Hematopoietic multipotent progenitor cell (in vitro differentiated cells): Measurements from ENCODE around the gene EFHB. TPM values are rescaled to one million over a fixed set of nuclear protein-coding genes. Genes with fewer than 3 reads are reported as not detected.
"Not testable (repeated sequence)": the region's sequence is repeated elsewhere in the genome, so short reads cannot be mapped to it uniquely, and the experiment has no call there.

Experiments used
- DNase-seq, 3 donors: peaks; one replicate each; pipeline ENCODE4 v3.0.0-alpha.2; 2011 to 2015; ENCODE audit warnings: low read depth in 2 of 3, low spot score in 2 of 3
- total RNA-seq: library from RNA; depleted of rRNA; stranded (reverse); fragments of >200 nt; gene quantifications from one replicate; pipeline ENCODE4 v1.2.3, GENCODE V29; 2012

The EFHB gene, protein sequence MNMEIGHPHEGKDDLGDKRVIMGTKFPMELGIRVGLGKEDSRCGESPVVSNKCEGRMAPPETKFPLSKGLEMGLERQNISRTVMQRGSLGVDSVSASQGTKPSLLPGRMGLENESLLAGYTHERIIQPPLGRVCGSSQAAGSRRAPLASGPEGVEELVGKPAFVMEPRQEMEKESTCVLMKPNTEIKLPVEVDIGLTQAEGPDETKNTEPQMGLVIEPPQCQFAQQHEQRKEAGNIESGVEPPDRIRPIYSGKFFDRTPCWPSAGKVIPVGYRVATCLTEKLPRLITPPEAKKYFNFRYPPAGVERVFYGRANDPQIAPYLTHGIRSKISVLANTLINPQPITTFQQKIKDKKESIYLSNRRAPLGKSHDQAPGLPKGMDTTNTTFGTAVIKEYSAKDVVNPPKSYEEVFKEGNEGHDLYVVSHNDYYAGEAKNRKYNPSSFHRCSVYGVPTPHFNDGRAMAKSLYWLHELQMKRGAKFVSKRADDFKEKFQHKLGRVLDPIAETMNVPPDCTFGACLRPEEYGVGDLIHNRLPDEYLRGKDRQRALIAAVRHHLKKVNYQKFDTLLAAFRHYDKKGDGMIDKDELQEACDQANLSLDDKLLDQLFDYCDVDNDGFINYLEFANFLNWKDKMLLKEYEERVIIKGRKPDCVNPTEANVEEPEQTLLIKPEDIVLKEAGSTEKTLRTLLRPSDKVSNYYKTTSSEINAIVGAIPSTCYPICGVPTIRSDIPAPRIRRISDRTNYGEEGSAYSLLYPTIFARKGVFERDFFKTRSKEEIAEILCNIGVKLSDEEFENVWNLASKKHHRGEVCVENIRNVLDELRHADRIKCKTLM
- total RNA-seq: not detected

DNA sequence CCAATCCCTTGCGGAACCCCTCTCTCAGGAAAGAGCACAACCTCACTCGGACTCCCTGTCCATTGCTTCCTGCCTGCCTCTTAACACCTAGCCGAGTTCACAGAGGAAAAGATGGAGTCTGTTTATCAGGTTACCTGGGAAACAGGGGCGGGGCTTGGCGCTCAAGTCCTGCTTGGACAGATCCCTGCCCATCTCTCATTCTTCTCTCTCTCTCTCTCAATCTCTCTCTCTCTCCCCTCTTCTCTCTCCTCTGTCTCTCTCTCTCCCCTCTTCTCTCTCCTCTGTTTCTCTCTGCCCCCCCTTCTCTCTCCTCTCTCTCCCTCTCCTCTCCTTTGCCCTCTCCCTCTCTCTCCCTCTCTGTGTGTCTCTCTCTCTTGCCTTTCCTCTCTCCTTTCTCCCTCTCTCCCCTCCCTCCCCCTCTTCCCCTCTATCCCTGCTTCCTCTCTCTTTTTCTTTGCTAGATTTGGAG, at the start of gene EFHB:
TSS of gene EFHB (minus strand) at position 120 of the 469 bp plus-strand sequence. CDS start 199 bp downstream, outside the sequence.
- DNase-seq: peak in 2 of 3 donors; percentile 14 to 34

DNA sequence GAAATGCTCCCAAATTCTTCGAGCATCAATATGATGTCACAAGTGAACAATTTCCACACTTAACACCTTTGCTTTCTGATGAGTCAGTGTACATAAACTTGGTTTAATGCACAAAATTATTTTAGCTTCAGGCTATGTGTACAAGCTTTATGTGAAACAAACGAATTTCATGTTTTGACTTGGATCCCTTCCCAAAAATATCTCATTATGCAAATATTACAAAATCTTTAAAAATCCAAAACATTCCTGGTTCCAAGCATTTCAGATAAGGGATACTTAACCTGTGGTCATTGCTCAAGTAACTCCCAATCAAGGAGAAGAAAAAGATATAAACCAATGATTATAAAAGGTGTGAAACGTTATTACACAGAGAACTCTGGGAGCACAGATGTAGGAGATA, 38.0 kb upstream of the EFHB start:
- DNase-seq: no peak

- DNase-seq: no peak
These were observed 36.3 kb upstream of the EFHB start for GRCh38 chr3:19970327-19970726.

GRCh38 chr3:19967812-19968211, 33.8 kb upstream of the EFHB start:
- DNase-seq: no peak

GRCh38 chr3:19967208-19967607, 33.2 kb upstream of the EFHB start:
- DNase-seq: no peak

DNA sequence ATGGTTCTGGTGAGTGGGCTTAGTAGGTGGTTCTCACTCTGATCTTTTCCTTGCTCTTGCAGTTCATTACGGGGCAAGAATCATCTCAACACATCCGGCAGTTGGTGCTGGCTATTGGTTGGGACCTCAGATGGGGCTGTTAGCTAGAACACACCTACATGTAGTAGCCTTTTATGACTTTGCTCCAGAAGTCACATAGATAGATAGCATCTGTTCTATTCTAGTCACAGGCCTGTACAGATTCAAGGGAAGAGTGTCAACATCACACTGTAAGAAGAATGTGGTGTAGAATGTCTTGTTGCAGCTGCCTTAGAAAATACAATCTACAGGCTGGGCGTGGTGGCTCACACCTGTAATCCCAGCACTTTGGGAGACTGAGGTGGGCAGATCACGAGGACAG, 27.9 kb upstream of the EFHB start:
- no peak for DNase-seq

- no peak for DNase-seq
These were observed 26.7 kb upstream of the EFHB start for GRCh38 chr3:19960696-19961095.

DNA sequence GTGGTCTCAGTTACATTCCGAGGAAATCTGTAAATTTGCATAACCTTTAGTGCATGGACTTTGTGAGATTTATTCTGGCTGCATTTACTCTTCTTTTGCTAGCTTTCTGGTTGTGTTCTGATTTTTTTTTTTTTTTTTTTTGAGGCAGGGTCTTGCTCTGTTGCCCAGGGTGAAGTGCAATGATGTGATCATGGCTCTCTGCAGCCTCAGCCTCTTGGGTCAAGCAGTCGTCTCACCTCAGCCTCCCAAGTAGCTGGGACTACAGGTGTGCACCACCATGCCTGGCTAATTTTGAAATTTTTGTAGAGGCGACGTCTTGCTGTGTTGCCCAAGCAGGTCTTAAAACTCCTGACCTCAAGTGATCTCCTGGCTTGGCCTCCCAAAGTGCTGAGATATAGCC, 25.5 kb upstream of the EFHB start:
- DNase-seq: no peak

DNA sequence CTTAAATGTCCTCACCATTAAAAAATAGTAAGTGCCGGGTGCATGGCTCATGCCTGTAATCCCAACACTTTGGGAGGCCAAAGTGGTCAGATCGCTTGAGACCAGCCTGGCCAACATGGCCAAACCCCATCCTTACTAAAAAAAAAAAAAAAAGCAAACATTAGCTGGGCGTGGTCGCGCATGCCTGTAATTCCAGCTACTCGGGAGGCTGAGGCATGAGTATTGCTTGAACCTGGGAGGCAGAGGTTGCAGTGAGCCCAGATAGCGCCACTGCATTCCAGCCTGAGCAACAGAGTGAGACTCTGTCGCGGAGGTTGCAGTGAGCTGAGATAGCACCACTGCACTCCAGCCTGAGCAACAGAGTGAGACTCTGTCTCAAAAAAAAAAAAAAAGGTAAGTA, 23.3 kb upstream of the EFHB start:
- not testable (repeated sequence) for DNase-seq

- no peak for DNase-seq
These were observed 20.7 kb upstream of the EFHB start for GRCh38 chr3:19954676-19955075.

DNA sequence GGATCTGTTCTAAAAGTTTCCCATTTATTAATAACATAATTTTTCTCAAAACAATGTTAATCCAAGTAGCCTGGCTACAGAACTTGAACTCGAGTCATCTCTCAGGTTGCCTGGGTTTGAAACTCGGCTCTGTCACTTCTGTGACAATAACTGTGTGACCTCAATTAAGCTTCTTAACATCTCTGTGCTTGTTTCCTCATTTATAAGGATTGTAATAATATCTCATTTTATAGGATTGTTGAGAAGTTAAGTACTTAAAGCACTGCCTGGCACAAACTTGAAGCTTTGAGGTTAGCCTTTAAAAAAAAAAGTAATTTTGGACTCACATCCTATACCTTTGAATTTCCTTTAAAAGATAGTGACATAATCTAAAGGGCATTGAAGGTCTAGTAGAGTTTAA, 16.3 kb upstream of the EFHB start:
- DNase-seq: no peak

GRCh38 chr3:19948226-19948591, 14.2 kb upstream of the EFHB start:
- DNase-seq: no peak

- DNase-seq: peak; percentile 36 to 49 (median 46)
These were observed 13.7 kb upstream of the EFHB start for GRCh38 chr3:19947549-19948225.

DNA sequence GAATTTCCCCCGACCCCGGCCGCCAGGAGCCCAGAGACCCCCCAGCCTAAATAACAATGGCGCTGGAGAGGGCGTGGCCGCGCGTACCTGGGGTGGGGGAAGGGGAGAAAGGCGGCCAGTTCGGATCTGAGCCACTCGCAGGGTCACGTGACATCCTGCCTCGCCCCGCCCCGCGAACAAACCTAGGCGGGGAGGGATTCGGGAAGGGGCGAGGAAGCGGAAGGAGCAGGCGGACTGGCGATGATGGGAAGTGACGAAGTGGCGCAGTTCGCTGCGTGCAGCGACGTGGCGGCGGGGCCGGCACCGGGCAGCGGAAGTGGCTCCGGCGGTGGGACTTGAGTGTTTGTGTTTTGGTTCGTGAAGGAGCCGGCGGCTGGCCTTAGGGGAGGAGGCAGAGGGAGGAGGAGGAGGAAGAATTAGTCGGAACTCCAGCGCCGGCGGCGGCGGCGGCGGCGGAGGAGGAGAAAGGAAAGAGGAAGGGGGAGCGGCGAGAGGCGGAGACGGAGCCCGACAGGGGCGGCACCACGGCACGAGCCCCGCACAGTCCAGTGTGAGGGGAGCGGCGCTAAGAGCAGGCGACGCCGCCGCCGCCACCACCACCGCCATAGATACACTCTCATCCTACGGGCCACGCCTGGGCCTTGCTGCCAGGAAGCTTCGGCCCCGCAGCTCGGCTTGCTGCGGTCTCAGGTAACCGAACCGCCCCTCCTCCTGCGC, 13.0 kb upstream of the EFHB start, which contains the start of gene RAB5A:
TSS of gene RAB5A (plus strand) at position 266 of the 717 bp plus-strand sequence. CDS start 3,802 bp downstream, outside the sequence.
- peak; percentile 90 to 99 (median 99) for DNase-seq

DNA sequence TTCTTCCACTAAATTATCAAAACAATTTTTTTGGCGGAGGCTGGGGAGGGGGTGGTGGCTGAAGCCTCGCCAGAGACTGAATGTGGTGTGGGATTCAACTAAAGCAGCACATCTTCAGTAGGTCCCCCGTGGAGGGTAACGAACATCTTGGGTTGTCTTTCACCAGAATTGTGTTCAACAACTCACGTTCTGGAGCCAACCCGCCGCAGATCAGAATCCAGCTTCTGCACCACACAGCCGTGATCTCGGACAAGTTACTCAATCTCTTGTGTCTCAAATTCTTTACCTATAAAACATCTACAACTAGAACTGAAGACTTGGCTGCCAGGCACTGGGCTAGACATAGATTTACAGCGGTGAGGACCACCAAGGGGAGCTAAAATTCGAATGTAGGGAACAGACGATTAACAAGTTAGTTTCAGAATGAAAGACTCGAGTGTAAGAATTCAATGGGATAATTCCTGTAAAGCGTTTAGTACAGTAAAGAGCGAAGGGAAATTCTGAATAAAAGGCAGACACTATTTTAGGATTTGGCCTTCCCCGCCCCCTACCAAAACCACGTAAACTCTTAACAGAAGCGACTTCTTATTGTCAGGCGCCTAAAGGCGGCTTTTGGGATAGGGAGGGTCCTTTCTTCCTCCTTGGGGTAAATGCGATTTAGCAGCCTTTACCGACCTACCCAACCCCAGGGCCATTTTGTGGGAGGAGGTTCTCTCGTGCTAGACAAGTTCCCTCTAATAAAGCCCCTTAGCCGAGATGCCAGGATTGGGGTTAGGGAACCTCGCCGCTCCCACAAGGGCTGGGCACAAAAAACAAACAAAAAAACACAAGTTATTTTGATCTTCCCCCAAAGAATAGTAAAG, 12.2 kb upstream of the EFHB start:
- peak in 1 of 3 donors; percentile 4 for DNase-seq

- no peak for DNase-seq
These were observed 11.5 kb upstream of the EFHB start for GRCh38 chr3:19945534-19945933.

DNA sequence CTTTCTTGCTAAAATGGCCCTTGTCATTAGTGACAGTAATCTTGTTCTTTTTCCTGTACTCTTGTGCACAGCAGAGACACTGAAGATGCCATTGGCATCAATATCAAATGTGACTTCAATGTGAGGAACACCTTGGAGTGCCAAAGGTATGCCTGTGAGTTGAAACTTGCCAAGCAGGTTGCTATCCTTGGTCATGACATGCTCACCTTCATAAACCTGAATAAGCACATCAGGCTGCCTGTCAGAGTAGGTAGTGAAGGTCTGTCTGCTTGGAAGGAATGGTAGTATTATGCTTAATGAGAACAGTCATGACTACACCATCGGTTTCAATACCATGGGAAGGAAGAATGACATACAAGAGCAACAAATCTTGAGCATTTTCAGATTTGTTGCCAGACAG, 6.6 kb upstream of the EFHB start:
- no peak for DNase-seq

GRCh38 chr3:19938295-19938627, 4.2 kb upstream of the EFHB start:
- no peak for DNase-seq

DNA sequence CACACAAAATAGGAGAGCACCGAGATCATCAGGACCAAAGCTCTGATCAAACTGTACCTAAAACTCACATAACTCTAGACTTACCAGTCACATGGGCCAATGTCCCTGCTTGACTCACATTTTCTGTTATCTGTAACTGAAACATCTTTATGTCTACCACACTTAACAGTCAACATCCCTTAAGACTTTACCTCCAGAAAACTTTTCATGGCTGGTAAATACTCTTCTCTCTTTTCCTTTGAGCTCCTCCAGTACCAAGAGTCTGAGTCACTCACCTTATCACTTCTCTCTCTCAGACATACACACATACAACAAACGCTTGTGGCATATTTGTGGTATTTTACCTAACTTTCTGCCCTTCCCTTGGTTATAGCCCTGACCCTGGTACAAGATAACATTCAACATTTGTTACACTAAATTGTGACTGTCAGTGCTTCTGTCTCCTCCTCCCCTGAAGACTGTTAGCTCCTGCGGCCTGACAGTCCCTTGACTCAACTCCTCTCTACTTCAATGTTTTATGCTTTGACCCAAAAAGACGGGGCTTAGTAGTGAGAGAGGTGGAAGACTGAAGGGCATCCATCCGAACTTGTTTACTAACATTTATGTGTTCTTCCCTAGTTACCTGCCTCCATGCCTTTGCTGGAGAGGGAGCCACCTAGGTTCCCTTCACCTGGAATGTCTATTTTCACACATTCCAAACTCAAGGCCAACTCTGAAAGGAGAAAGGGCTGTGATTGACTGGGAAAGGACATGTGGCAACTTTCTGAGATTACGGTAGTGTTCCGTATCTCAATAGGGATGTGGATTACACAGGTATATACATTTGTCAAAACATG, 3.7 kb upstream of the EFHB start:
- no peak for DNase-seq
